Colonic mucosa (tissue), 4 donors: ENCODE data around the gene LRRC37A3. TPM values are rescaled to one million over a fixed set of nuclear protein-coding genes. Genes with fewer than 3 reads are reported as not detected.
"Not testable (repeated sequence)": the region's sequence is repeated elsewhere in the genome, so short reads cannot be mapped to it uniquely, and the experiment has no call there.

ENCODE experiments used
- DNase-seq: peaks from one replicate; pipeline ENCODE4 v3.0.0-alpha.2; 2020
- H3K27ac ChIP-seq: fragments of 200-600 bp; one replicate; pipeline ENCODE4 v1.8.0; 2021
- H3K27me3 ChIP-seq: fragments of 200-600 bp; one replicate; pipeline ENCODE4 v1.8.0; 2021
- H3K36me3 ChIP-seq: fragments of 200-600 bp; one replicate; pipeline ENCODE4 v1.8.0; 2021
- H3K4me1 ChIP-seq: fragments of 200-600 bp; one replicate; pipeline ENCODE4 v1.8.0; 2021; ENCODE audit warnings: mild to moderate bottlenecking
- H3K4me3 ChIP-seq: fragments of 200-600 bp; one replicate; pipeline ENCODE4 v1.8.0; 2021
- H3K9ac ChIP-seq, 2 donors: one replicate each; pipeline ENCODE4 v1.7.0; 2013; ENCODE audit warnings: control low read depth in 2 of 2, low read depth in 2 of 2, low read length in 2 of 2
- H3K9me3 ChIP-seq: fragments of 200-600 bp; one replicate; pipeline ENCODE4 v1.8.0; 2021
- intact Hi-C: fragments of 100-400 bp; cut with DNase I; formaldehyde crosslinking; loops from one replicate; pipeline ENCODE4 v1.14.1; 2022
- total RNA-seq, 2 donors: library from RNA; stranded (reverse); fragmentation: NEBNext Ultra II Directional in 1 of 2; extraction: Animal tissue kit (Norgen Biotek cat#: 25700) in 1 of 2; gene quantifications; one replicate each; pipeline ENCODE4 v1.2.1, GENCODE V29; 2021
- TF ChIP-seq, protein P1 (sequence below): fragments of 200-600 bp; IDR thresholded peaks from one replicate; pipeline ENCODE4 v1.8.0; 2022; ENCODE audit warnings: antibody characterized with exemption, mild to moderate bottlenecking
- donor health status: healthy.
- donor health status: DM: no; HTN: no; CAD: no.
- donor health status: DM: no; HTN: no; CAD: no.

Gene LRRC37A3
- total RNA-seq, 2 donors from 2014 or later, result 5.7 to 17.3 TPM

DNA sequence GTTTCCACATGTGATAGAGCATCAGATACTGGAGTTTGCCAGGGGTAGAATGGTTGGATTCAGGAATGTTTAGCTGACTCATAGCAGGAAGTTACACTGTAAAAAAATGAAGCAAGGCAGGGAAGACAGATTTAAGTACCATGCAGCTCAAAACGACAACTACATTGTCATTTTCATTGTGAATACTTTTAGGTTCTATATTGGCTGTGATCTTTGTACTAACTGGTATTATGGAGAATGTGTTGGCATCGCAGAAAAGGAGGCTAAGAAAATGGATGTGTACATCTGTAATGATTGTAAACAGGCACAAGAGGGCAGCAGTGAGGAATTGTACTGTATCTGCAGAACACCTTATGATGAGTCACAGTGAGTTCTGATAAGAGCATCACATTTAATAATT is 8.2 kb upstream of the LRRC37A3 start:
- H3K4me1 ChIP-seq, intact Hi-C loops, H3K27me3 ChIP-seq, H3K27ac ChIP-seq, H3K9ac ChIP-seq, H3K36me3 ChIP-seq, H3K9me3 ChIP-seq, H3K4me3 ChIP-seq: not testable (repeated sequence)
- TF ChIP-seq, protein P1, sequence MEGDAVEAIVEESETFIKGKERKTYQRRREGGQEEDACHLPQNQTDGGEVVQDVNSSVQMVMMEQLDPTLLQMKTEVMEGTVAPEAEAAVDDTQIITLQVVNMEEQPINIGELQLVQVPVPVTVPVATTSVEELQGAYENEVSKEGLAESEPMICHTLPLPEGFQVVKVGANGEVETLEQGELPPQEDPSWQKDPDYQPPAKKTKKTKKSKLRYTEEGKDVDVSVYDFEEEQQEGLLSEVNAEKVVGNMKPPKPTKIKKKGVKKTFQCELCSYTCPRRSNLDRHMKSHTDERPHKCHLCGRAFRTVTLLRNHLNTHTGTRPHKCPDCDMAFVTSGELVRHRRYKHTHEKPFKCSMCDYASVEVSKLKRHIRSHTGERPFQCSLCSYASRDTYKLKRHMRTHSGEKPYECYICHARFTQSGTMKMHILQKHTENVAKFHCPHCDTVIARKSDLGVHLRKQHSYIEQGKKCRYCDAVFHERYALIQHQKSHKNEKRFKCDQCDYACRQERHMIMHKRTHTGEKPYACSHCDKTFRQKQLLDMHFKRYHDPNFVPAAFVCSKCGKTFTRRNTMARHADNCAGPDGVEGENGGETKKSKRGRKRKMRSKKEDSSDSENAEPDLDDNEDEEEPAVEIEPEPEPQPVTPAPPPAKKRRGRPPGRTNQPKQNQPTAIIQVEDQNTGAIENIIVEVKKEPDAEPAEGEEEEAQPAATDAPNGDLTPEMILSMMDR, result peak; percentile 54
- DNase-seq, result peak; percentile 74

DNA sequence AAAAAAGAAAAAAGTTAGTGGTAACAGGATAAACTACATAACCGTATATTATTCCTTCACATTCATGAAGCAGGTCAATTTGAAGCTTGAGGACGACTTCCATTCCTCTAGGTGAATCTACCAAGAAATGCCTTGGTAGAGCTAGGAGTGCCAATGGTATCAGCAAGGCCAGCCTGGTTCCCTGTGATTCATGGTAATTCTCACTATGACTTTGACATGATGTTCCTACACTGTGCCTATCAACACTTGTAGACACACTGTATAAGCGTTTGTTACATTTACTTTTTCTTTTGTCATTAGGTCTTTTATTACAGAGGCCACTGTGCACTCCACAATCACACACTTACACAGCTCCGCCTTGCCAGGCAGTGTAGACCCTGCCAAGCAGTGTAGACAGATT is 7.2 kb upstream of the LRRC37A3 start:
- H3K4me3 ChIP-seq, H3K9ac ChIP-seq, H3K4me1 ChIP-seq, intact Hi-C loops, H3K27ac ChIP-seq, H3K36me3 ChIP-seq, H3K27me3 ChIP-seq, DNase-seq, H3K9me3 ChIP-seq: not testable (repeated sequence)

DNA sequence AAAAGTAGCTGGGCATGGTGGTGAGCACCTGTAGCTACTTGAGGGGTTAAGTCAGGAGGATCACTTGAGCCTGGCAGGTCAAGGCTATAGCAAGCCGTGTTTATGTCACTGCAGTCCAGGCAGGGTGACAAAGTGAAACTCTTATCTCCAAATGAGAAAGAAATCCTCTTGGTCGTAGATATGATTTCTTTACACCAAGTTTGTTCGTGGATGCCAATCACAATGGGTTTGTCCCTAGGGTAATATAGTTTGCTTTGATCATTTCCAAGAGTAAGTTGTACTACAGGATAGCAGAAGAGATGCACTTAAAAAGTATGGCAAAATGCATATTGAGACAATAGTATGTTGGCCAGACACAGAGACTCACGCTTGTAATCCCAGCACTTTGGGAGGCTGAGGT is 6.0 kb upstream of the LRRC37A3 start:
- intact Hi-C loops, result not testable (repeated sequence)

DNA sequence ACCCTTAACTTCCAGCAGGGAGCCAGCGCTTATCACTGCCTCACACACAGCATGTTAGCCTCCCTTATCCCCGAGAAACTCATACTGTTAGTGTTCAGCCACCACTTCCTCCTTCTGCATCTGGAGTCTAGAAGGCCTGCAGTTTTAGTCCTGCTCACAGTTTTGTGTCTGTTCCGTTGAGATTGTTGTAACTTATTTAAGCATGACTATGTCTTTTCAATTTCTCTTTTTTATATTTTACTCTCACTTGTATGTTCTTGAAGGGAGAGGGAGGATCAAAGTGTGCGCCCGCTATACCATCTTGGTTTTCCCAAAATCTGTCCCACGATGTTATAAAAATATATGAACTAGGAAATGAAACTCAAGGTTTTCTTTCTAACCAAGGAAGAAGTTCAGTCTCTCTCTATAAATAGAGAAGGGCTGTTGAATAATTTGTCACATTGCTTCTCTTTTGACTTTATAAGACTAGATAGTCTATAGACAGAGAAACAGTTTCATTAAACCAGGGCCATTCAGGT is 3.8 kb upstream of the LRRC37A3 start:
- H3K27me3 ChIP-seq, intact Hi-C loops, H3K4me3 ChIP-seq, H3K4me1 ChIP-seq, H3K27ac ChIP-seq, H3K36me3 ChIP-seq, H3K9me3 ChIP-seq, DNase-seq, H3K9ac ChIP-seq: not testable (repeated sequence)

More for the DNA sequence above, 6.0 kb upstream of the LRRC37A3 start:
- not testable (repeated sequence) for H3K9me3 ChIP-seq, H3K9ac ChIP-seq, H3K4me3 ChIP-seq, H3K4me1 ChIP-seq, H3K27ac ChIP-seq, DNase-seq, H3K27me3 ChIP-seq, H3K36me3 ChIP-seq

DNA sequence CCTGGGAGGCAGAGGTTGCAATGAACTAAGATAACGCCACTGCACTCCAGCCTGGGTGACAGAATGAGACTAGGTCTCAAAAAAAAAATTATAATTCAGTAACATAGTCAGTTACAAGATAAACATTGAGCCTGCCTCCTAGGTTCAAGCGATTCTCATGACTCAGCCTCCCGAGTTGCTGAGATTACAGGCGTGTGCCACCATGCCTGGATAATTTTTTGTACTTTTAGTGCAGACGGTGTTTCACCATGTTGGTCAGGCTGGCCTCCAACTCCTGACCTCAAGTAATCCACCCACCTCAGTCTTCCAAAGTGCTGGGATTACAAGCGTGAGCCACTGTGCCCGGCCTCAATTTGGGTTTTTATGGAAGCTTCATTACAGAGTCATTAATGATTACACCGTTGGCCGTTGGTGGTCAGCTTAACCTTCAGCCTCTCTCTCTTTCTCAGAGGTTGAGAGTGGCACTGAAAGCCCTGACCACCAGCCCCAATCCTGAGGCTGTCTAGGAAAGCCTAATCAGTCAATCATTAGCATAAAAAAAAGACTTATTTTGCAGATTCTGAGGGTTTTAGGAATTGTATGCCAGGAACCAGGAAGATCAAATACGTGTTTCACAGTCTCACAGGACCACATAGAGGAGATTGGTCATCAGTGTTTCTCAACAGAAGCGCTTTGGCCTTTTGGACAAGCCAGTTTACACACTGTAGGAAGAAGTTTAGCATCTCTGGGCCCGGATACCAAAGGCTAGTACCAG is 1.3 kb upstream of the LRRC37A3 start:
- Histone ChIP-seq H3K4me3 (no peak overlapping the region), H3K36me3 (no peaks in the 10 kb centered on the region), H3K9ac (peak overlapping the region in 1 of 2 donors; percentile 12), H3K4me1 (peaks cover 4% of the 10 kb centered on the region), H3K27ac (no peak overlapping the region), H3K27me3 (no peaks in the 10 kb centered on the region), H3K9me3 (no peaks in the 10 kb centered on the region)
- intact Hi-C loops, result no loop called here
- TF ChIP-seq, protein P1, result no peak
- DNase-seq, result no peak

DNA sequence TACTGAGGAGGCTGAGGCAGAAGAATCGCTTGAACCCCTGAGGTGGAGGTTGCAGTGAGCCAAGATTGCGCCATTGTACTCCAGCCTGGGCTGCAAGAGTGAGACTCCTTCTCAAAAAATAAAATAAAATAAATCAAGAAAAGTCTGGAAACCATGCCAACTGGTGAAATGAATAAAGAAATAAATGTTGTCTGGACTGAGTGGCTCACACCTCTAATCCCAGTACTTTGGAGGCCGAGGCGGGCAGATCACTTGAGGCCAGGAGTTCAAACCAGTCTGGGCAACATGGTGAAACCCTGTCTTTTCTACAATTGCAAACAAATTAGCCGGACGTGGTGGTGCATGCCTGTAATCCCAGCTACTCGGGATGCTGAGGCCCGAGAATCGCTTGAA is 744 bp upstream of the LRRC37A3 start:
- intact Hi-C loops, result no loop called here
- TF ChIP-seq, protein P1, result no peak

DNA sequence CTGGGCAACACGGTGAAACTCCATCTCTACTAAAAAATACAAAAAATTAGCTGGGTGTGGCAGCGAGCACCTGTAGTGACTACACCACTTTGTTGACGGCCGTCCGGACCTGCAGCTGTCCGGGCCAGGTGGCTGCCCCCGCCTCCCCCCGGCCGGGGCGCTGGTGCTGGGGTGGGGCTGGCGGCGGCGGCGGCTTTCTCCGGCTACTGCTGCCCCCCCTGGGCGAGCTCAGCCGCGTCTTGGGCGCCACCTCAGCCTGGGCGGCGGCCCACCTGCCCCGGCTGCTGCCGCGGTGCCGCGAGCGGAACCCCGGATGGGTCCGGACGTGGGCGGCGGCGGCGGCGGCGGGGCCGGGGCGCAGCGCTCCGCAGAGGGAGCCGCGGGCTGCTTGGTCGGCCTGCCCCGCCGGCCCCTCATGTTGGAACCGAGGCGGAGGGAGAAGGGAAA is 413 bp downstream of the LRRC37A3 start:
- peak; percentile 68 for DNase-seq
- H3K36me3 ChIP-seq, intact Hi-C loops, H3K4me1 ChIP-seq, H3K27me3 ChIP-seq, H3K9me3 ChIP-seq: not testable (repeated sequence)
- peak overlapping the region; percentile 57 for H3K4me3 ChIP-seq
- H3K9ac ChIP-seq, result peak overlapping the region in 1 of 2 donors; percentile 66
- H3K27ac ChIP-seq, result peak overlapping the region; percentile 93

More for the DNA sequence above, 744 bp upstream of the LRRC37A3 start:
- Histone ChIP-seq H3K9me3 (no peaks in the 10 kb centered on the region), H3K27ac (peak overlapping the region; percentile 93), H3K27me3 (no peaks in the 10 kb centered on the region), H3K36me3 (no peaks in the 10 kb centered on the region), H3K4me1 (peaks cover 4% of the 10 kb centered on the region), H3K4me3 (peak overlapping the region; percentile 57), H3K9ac (peak overlapping the region; percentile 26 to 86)
- peak; percentile 41 for DNase-seq

DNA sequence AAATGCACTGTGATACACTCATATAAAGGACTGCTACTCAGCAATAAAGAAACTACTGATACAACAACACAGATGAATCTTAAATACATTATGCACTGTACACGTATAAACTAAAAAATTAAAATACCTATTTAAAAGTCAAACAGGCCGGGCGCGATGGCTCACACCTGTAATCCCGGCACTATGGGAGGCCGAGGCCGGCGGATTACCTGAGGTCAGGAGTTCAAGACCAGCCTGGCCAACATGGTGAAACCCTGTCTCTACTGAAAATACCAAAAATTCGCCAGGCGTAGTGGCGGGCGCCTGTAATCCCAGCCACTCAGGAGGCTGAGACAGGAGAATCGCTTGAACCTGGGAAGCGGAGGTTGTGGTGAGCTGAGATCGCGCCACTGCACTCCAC is 1.7 kb downstream of the LRRC37A3 start:
- H3K4me3 ChIP-seq, H3K27me3 ChIP-seq, H3K9ac ChIP-seq, H3K9me3 ChIP-seq, H3K4me1 ChIP-seq, DNase-seq, H3K36me3 ChIP-seq, H3K27ac ChIP-seq, intact Hi-C loops: not testable (repeated sequence)

DNA sequence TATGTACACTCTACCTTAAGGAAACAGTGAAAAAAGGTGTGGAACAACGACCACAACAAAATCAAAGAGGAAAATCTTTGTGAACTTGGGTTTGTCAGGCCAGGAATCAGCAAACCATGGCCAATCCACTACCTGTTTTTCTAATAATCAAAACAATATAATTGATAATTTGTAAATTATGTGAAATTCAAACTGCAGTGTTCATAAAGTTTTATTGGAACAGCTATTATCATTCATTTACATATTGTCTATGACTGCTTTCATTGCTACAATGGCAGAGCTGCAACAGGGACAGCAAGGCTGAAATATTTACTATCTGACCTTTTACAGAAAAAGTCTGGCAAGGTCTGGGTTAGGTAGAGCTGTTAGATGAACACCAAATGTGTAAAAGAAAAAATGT is 4.0 kb downstream of the LRRC37A3 start:
- H3K27me3 ChIP-seq, H3K4me1 ChIP-seq, H3K36me3 ChIP-seq, intact Hi-C loops, H3K9ac ChIP-seq, DNase-seq, H3K27ac ChIP-seq, H3K9me3 ChIP-seq, H3K4me3 ChIP-seq: not testable (repeated sequence)

DNA sequence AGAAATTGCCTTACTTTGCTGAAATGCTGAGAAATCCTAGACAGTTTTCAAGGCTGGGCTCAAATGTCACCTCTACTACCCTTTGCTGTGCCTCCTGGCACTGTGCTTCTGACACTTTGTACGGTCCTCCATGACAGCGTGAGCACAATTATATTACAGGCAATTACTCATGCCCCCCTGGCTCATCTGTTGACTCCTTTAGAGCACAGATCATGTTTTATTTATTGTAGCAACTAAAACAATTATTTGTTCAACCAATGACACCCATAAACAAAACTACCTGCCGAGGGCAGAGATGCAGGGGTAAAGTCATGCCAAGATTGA is 9.1 kb downstream of the LRRC37A3 start:
- H3K4me3 ChIP-seq, H3K27me3 ChIP-seq, H3K4me1 ChIP-seq, H3K9ac ChIP-seq, H3K9me3 ChIP-seq, H3K27ac ChIP-seq, H3K36me3 ChIP-seq, DNase-seq, intact Hi-C loops: not testable (repeated sequence)
